ENCODE data around the gene TECPR1.

DNA sequence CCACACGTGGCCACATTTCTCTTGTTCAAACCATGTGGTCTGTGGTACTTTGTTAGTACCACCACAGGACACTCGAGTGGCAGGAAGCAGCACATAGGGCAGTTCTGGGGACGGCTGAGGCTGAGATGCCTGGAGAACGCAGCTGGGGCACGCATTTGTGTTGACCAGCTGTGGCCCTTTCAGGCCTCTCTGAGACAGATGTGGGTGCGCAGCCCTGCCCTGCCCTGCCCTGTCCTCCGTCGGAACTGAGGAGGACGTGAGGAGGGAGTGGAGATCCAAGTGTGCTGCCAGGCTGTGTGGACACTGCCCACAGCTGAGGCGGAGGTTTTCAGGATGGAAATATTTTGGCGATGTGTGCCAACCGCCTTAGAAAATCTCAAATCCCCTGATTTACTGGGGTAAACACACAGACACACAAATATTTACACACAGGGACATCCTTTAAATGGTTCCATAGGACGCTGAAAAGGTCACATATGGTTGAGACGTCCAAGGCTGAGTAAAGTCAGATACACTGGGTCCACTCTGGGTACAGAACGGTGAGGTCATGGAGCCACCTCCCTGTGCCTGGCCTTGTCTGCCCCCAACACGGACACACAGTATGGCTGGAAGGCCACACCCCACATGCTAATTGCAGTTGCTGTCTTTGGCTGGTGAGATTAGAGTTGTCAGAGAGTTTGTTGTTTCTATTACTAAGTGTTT, 26.0 kb downstream of the TECPR1 start:
- TF ChIP-seq POLR2AphosphoS5 (IDR thresholded peaks at IDR 0.05; ENCODE audit: insufficient read depth, low read depth, low read length) (no peak), POLR2A (IDR thresholded peaks at IDR 0.05; ENCODE audit: low read depth, low read length) (no peak)
